Activated naive CD4-positive, alpha-beta T cell treated with Interleukin-2 at 50 U/mL for 16 hours (primary cell): ENCODE results near the gene CCDC177.

Source experiments
- DNase-seq: peaks from one replicate; pipeline ENCODE4 v3.0.0-alpha.2; 2020

CCDC177 gene

GRCh38 chr14:69527635-69528034 is 47.0 kb downstream of the CCDC177 start:
- DNase-seq = no peak

- no peak for DNase-seq
Observed at GRCh38 chr14:69525896-69526295, 48.8 kb downstream of the CCDC177 start.

GRCh38 chr14:69522026-69522425 is 52.6 kb downstream of the CCDC177 start:
- DNase-seq = no peak
